SJCRH30 (cell line): ENCODE data around the gene PSMC5. TPM values are rescaled to one million over a fixed set of nuclear protein-coding genes. Genes with fewer than 3 reads are reported as not detected.
A peak's percentile ranks its signal among the peaks of the same experiment; 100 is the strongest.

Source experiments
- DNase-seq, 2 experiments: peaks; one replicate each; pipeline ENCODE4 v3.0.0-alpha.2; 2015 to 2020
- H3K27ac ChIP-seq: fragments of 250-450 bp; sonication (Bioruptor Pico); 2 replicates; pipeline ENCODE4 v1.5.1; 2020; ENCODE audit warnings: mild to moderate bottlenecking, moderate library complexity
- H3K27me3 ChIP-seq: fragments of 250-450 bp; sonication (Bioruptor Pico); 2 replicates; pipeline ENCODE4 v1.5.1; 2020; ENCODE audit warnings: mild to moderate bottlenecking, moderate library complexity
- H3K36me3 ChIP-seq: fragments of 250-450 bp; sonication (Bioruptor Pico); 2 replicates; pipeline ENCODE4 v1.5.1; 2020; ENCODE audit warnings: mild to moderate bottlenecking, moderate library complexity
- H3K4me1 ChIP-seq: fragments of 250-450 bp; sonication (Bioruptor Pico); 2 replicates; pipeline ENCODE4 v1.5.1; 2020; ENCODE audit warnings: mild to moderate bottlenecking, moderate library complexity
- H3K4me3 ChIP-seq: fragments of 250-450 bp; sonication (Bioruptor Pico); 2 replicates; pipeline ENCODE4 v1.5.1; 2020; ENCODE audit warnings: mild to moderate bottlenecking, moderate library complexity
- H3K9me3 ChIP-seq: fragments of 250-450 bp; sonication (Bioruptor Pico); replicated peaks from 2 replicates; pipeline ENCODE4 v1.5.1; 2020; ENCODE audit warnings: mild to moderate bottlenecking, moderate library complexity
- total RNA-seq: library from RNA; depleted of rRNA; stranded (reverse); fragments of >200 nt; shearing (Covaris generic); gene quantifications from 2 replicates; pipeline ENCODE4 v1.2.3, GENCODE V29; 2014

Gene PSMC5
- total RNA-seq, 1 experiment from 2014 or later: 64.8 TPM

GRCh38 chr17:63830904-63831491, 3.8 kb downstream of the PSMC5 start:
- no peak overlapping the region for H3K4me3 ChIP-seq
- no peak overlapping the region for H3K27ac ChIP-seq
- H3K9me3 ChIP-seq: no peaks in the 10 kb centered on the region
- no peak for DNase-seq
- peaks cover 43% of the 10 kb centered on the region for H3K36me3 ChIP-seq
- no peaks in the 10 kb centered on the region; the same call in 1 of the 2 replicates for H3K4me1 ChIP-seq
- H3K27me3 ChIP-seq: no peaks in the 10 kb centered on the region

GRCh38 chr17:63831505-63831904, 4.3 kb downstream of the PSMC5 start:
- H3K4me3 ChIP-seq: no peak overlapping the region
- no peak for DNase-seq
- H3K27ac ChIP-seq: no peak overlapping the region
- H3K9me3 ChIP-seq: no peaks in the 10 kb centered on the region
- peaks cover 43% of the 10 kb centered on the region for H3K36me3 ChIP-seq
- H3K4me1 ChIP-seq: no peaks in the 10 kb centered on the region
- no peaks in the 10 kb centered on the region for H3K27me3 ChIP-seq

GRCh38 chr17:63832014-63832413, 4.8 kb downstream of the PSMC5 start:
- Histone ChIP-seq H3K27me3 (no peaks in the 10 kb centered on the region), H3K4me1 (no peaks in the 10 kb centered on the region), H3K9me3 (no peaks in the 10 kb centered on the region), H3K27ac (no peak overlapping the region), H3K4me3 (no peak overlapping the region), H3K36me3 (peaks cover 43% of the 10 kb centered on the region)
- no peak for DNase-seq

GRCh38 chr17:63832455-63832854, 5.2 kb downstream of the PSMC5 start:
- H3K4me3 ChIP-seq: no peak overlapping the region
- no peaks in the 10 kb centered on the region for H3K27me3 ChIP-seq
- H3K27ac ChIP-seq: no peak overlapping the region
- H3K36me3 ChIP-seq: peaks cover 43% of the 10 kb centered on the region
- no peak for DNase-seq
- no peaks in the 10 kb centered on the region for H3K4me1 ChIP-seq
- no peaks in the 10 kb centered on the region for H3K9me3 ChIP-seq

GRCh38 chr17:63833026-63833740, 6.0 kb downstream of the PSMC5 start:
- Histone ChIP-seq H3K9me3 (no peaks in the 10 kb centered on the region), H3K27me3 (no peaks in the 10 kb centered on the region), H3K36me3 (peaks cover 43% of the 10 kb centered on the region), H3K4me1 (no peaks in the 10 kb centered on the region), H3K27ac (no peak overlapping the region), H3K4me3 (no peak overlapping the region)
- no peak for DNase-seq

GRCh38 chr17:63833741-63834373, 6.6 kb downstream of the PSMC5 start:
- Histone ChIP-seq H3K9me3 (no peaks in the 10 kb centered on the region), H3K4me3 (no peak overlapping the region), H3K27ac (no peak overlapping the region), H3K4me1 (no peaks in the 10 kb centered on the region), H3K36me3 (peaks cover 43% of the 10 kb centered on the region), H3K27me3 (no peaks in the 10 kb centered on the region)
- DNase-seq: no peak

- Histone ChIP-seq H3K9me3 (no peaks in the 10 kb centered on the region), H3K4me3 (no peak overlapping the region), H3K27me3 (no peaks in the 10 kb centered on the region), H3K36me3 (peaks cover 37% of the 10 kb centered on the region), H3K4me1 (no peaks in the 10 kb centered on the region), H3K27ac (no peak overlapping the region)
- peak; percentile 27 to 48 for DNase-seq
These were observed 7.4 kb downstream of the PSMC5 start for GRCh38 chr17:63834431-63835166.

- DNase-seq: no peak
- Histone ChIP-seq H3K9me3 (no peaks in the 10 kb centered on the region), H3K4me1 (no peaks in the 10 kb centered on the region), H3K27ac (no peak overlapping the region), H3K27me3 (no peaks in the 10 kb centered on the region), H3K4me3 (no peak overlapping the region), H3K36me3 (peaks cover 31% of the 10 kb centered on the region)
These were observed 8.0 kb downstream of the PSMC5 start for GRCh38 chr17:63835167-63835720.

GRCh38 chr17:63836811-63837210, 9.6 kb downstream of the PSMC5 start:
- no peaks in the 10 kb centered on the region for H3K9me3 ChIP-seq
- H3K4me1 ChIP-seq: peaks cover 8% of the 10 kb centered on the region; the same call in 1 of the 2 replicates
- no peak overlapping the region for H3K27ac ChIP-seq
- H3K4me3 ChIP-seq: no peak overlapping the region
- DNase-seq: no peak
- H3K27me3 ChIP-seq: no peaks in the 10 kb centered on the region
- peaks cover 17% of the 10 kb centered on the region for H3K36me3 ChIP-seq

GRCh38 chr17:63837480-63837879, 10.2 kb downstream of the PSMC5 start:
- Histone ChIP-seq H3K4me3 (no peak overlapping the region), H3K36me3 (peaks cover 12% of the 10 kb centered on the region), H3K9me3 (no peaks in the 10 kb centered on the region), H3K27me3 (no peaks in the 10 kb centered on the region), H3K27ac (no peak overlapping the region), H3K4me1 (peaks cover 8% of the 10 kb centered on the region; the same call in 1 of the 2 replicates)
- no peak for DNase-seq

GRCh38 chr17:63837962-63838600, 10.8 kb downstream of the PSMC5 start:
- Histone ChIP-seq H3K27me3 (no peaks in the 10 kb centered on the region), H3K27ac (no peak overlapping the region), H3K36me3 (peaks cover 7% of the 10 kb centered on the region), H3K4me3 (no peak overlapping the region), H3K9me3 (no peaks in the 10 kb centered on the region), H3K4me1 (peaks cover 8% of the 10 kb centered on the region; the same call in 1 of the 2 replicates)
- DNase-seq: no peak

GRCh38 chr17:63838631-63839171, 11.5 kb downstream of the PSMC5 start:
- peaks cover 3% of the 10 kb centered on the region; the same call in 1 of the 2 replicates for H3K36me3 ChIP-seq
- H3K27ac ChIP-seq: no peak overlapping the region
- no peaks in the 10 kb centered on the region for H3K9me3 ChIP-seq
- H3K4me3 ChIP-seq: no peak overlapping the region
- peaks cover 9% of the 10 kb centered on the region; the same call in 1 of the 2 replicates for H3K4me1 ChIP-seq
- no peaks in the 10 kb centered on the region for H3K27me3 ChIP-seq
- no peak for DNase-seq

GRCh38 chr17:63840591-63841349, 13.5 kb downstream of the PSMC5 start:
- DNase-seq: no peak
- H3K27me3 ChIP-seq: no peaks in the 10 kb centered on the region

More at GRCh38 chr17:63840591-63841349, 13.5 kb downstream of the PSMC5 start:
- peak overlapping the region; percentile 83 for H3K4me3 ChIP-seq
- peaks cover 11% of the 10 kb centered on the region; the same call in 1 of the 2 replicates for H3K4me1 ChIP-seq
- H3K27ac ChIP-seq: no peak overlapping the region
- H3K36me3 ChIP-seq: no peaks in the 10 kb centered on the region; the same call in 1 of the 2 replicates
- no peaks in the 10 kb centered on the region for H3K9me3 ChIP-seq
